ENCODE results near the gene PITPNC1. TPM values are rescaled to one million over a fixed set of nuclear protein-coding genes. Genes with fewer than 3 reads are reported as not detected.

The PITPNC1 gene
- total RNA-seq, 4 donors from 2014 or later, result 1.6 to 6.0 (median 3.2) TPM

DNA sequence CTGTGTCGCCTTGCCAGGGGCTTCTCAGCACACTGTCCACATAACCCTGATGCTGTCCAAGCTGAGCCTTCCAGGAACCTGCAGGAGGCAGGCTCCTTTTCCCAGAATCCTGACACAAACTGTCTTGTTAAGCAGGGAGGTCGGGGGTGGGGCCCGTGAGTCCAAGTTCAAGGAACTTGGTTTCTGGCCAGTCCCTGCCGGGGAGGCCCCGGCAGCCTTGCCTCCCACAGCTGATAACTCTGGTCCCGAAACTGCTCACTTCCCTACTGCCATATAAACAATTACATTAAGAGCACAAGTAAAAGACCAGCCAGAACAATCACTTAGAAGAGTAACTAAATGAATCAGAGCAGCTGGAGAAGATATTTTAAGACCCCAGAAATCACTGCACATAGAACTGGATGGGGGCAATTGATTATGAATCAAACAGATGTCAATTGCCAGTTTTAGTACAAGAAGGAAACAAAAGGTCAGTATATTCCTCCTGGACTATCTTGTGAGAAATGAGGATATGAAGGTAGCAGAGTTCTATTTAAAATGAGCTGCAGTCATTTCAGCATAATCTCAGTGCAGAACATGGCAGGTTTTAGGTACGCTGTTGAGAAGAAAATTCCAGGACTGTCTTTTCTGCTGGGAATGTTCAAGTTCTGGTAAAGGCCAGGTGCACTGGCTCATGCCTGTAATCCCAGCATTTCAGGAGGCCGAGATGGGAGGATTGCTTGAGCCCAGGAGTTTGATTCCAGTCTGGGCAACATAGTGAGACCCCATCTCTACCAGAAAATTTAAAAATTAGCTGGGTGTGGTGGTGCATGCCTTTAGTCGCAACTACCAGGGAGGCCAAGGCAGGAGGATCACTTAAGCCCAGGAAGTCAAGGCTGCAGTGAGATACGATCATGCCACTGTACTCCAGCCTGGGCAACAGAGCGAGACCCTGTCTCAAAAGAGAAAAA is 169.8 kb downstream of the PITPNC1 start:
- no peak for DNase-seq (ENCODE audit: low spot score in 2 of 2)
- Histone ChIP-seq H3K27ac (no peak overlapping the region), H3K9me3 (no peaks in the 10 kb centered on the region), H3K4me3 (no peak overlapping the region), H3K4me1 (peaks cover 3% of the 10 kb centered on the region), H3K27me3 (no peaks in the 10 kb centered on the region), H3K36me3 (no peaks in the 10 kb centered on the region)
- WGBS, result 60% methylated on average over 11 of the region's 11 CpGs
- TF ChIP-seq EP300 (IDR thresholded peaks at IDR 0.05) (no peak), POLR2AphosphoS5 (IDR thresholded peaks at IDR 0.05) (no peak)

DNA sequence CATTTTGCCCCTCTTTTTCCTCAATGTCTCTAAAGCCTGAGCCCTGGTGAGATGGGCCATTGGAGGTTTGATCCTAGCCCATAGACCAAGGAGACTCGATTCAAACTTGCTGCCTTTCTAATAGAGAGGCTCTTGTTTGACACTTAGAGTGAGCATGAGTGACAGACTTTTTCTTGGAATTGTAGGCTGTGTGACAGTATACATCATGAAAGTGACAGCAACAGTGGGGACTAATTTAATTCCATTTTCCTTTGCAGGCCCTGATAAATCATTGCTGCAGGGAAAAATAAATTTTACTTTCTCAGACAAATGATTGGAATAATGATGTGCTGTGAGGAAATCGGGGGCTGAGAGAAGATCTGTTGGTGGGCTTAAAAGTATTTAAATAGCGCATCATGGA is 171.6 kb downstream of the PITPNC1 start:
- no peaks in the 10 kb centered on the region for H3K36me3 ChIP-seq
- no peak overlapping the region for H3K27ac ChIP-seq
- no peaks in the 10 kb centered on the region for H3K27me3 ChIP-seq
- 94% methylated on average over 3 of the region's 3 CpGs for WGBS
- no peaks in the 10 kb centered on the region for H3K9me3 ChIP-seq
- H3K4me1 ChIP-seq, result peaks cover 3% of the 10 kb centered on the region
- no peak overlapping the region for H3K4me3 ChIP-seq
- TF ChIP-seq, protein P1, sequence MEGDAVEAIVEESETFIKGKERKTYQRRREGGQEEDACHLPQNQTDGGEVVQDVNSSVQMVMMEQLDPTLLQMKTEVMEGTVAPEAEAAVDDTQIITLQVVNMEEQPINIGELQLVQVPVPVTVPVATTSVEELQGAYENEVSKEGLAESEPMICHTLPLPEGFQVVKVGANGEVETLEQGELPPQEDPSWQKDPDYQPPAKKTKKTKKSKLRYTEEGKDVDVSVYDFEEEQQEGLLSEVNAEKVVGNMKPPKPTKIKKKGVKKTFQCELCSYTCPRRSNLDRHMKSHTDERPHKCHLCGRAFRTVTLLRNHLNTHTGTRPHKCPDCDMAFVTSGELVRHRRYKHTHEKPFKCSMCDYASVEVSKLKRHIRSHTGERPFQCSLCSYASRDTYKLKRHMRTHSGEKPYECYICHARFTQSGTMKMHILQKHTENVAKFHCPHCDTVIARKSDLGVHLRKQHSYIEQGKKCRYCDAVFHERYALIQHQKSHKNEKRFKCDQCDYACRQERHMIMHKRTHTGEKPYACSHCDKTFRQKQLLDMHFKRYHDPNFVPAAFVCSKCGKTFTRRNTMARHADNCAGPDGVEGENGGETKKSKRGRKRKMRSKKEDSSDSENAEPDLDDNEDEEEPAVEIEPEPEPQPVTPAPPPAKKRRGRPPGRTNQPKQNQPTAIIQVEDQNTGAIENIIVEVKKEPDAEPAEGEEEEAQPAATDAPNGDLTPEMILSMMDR (IDR thresholded peaks at IDR 0.05), result no peak
- no peak for DNase-seq (ENCODE audit: low spot score in 2 of 2)

DNA sequence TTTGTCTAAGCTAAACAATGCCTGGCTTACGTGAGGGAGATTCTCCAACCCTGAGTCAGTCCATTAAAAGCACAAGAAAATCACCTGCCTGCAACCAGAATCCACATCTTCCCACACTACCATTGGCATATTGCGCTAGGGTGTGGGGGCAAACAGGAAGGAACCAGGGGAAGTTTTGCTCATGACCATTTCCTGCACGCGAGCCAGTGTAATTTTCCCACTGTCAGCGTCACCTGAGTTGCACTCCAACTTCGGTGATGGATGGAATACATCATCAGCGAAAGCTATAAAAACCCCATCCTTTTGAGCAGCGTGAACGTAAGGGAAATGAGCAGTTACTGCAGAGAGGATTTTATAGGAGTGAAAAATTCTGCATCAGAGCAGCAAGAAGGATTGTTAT is 172.7 kb downstream of the PITPNC1 start:
- Histone ChIP-seq H3K9me3 (no peaks in the 10 kb centered on the region), H3K4me3 (no peak overlapping the region), H3K27ac (no peak overlapping the region), H3K4me1 (peaks cover 3% of the 10 kb centered on the region), H3K27me3 (no peaks in the 10 kb centered on the region), H3K36me3 (no peaks in the 10 kb centered on the region)
- TF ChIP-seq EP300 (IDR thresholded peaks at IDR 0.05), result no peak
- TF ChIP-seq, protein P1 (IDR thresholded peaks at IDR 0.05), result no peak
- TF ChIP-seq POLR2A (IDR thresholded peaks at IDR 0.05), result no peak
- no peak for TF ChIP-seq POLR2AphosphoS5 (IDR thresholded peaks at IDR 0.05)
- 90% methylated on average over 9 of the region's 9 CpGs for WGBS
- no peak for DNase-seq (ENCODE audit: low spot score in 2 of 2)

DNA sequence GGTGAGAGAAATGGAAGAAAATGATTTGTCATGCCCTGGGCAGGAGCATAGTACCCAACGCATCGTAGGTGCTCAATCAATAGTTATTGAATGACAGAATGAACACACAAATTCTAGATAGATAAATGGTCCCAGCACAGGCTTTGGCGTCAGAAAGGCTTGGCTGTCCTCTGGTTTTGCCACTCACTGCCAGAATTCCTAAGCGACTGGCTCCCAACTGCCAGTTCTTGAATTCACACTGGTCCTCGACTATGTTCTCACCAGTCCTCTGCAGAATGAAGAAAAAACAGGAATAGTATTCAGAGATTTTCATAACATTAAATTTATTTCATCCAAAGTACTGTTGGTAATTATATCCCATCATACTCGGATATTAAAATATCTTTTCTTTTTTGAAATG is 177.6 kb downstream of the PITPNC1 start:
- Histone ChIP-seq H3K27me3 (no peaks in the 10 kb centered on the region), H3K4me3 (no peak overlapping the region), H3K9me3 (no peaks in the 10 kb centered on the region), H3K27ac (no peak overlapping the region), H3K4me1 (no peaks in the 10 kb centered on the region), H3K36me3 (no peaks in the 10 kb centered on the region)
- 96% methylated on average over 6 of the region's 6 CpGs for WGBS
- DNase-seq (ENCODE audit: low spot score in 2 of 2), result no peak
- TF ChIP-seq EP300 (IDR thresholded peaks at IDR 0.05) (no peak), POLR2A (IDR thresholded peaks at IDR 0.05) (no peak), POLR2AphosphoS5 (IDR thresholded peaks at IDR 0.05) (no peak)
- TF ChIP-seq, protein P1 (IDR thresholded peaks at IDR 0.05), result no peak

DNA sequence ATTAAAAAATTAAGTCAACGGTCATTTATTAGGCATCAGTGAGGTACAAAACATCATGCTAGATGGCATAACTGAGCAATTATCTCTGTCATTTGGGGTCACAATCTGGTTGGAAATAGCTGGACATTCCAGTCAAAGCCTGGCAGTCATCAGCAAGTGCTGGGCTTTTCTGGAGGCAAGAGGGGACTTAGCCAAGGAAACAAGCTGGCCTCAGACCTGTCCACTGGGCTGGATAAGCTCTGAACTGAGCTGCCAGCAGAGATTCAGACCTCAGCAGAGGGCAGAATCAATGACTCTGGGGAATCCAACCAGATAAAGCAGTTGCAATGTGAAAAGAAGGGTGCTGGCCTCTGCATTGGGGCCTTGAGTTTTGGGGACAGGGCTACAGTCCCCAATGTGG is 178.8 kb downstream of the PITPNC1 start:
- TF ChIP-seq POLR2AphosphoS5 (IDR thresholded peaks at IDR 0.05) (no peak), EP300 (IDR thresholded peaks at IDR 0.05) (no peak), POLR2A (IDR thresholded peaks at IDR 0.05) (no peak)
- TF ChIP-seq, protein P1 (IDR thresholded peaks at IDR 0.05), result no peak
- 100% methylated on average over 1 of the region's 1 CpG for WGBS
- no peak for DNase-seq (ENCODE audit: low spot score in 2 of 2)
- no peaks in the 10 kb centered on the region for H3K9me3 ChIP-seq
- no peak overlapping the region for H3K27ac ChIP-seq
- no peaks in the 10 kb centered on the region for H3K27me3 ChIP-seq
- H3K36me3 ChIP-seq, result no peaks in the 10 kb centered on the region
- H3K4me3 ChIP-seq, result no peak overlapping the region
- H3K4me1 ChIP-seq, result no peaks in the 10 kb centered on the region

Data from suprapubic skin (tissue), 4 donors.